Lower leg skin (tissue), 4 donors: ENCODE results near the gene TAF1D. TPM values are rescaled to one million over a fixed set of nuclear protein-coding genes. Genes with fewer than 3 reads are reported as not detected.

ENCODE experiments used
- DNase-seq, 2 donors: peaks; one replicate each; pipeline ENCODE4 v3.0.0-alpha.2; 2019; ENCODE audit warnings: low spot score in 2 of 2
- H3K4me3 ChIP-seq: fragments of 200-600 bp; sonication (generic); 2 replicates; pipeline ENCODE4 v1.5.1; 2017; ENCODE audit warnings: mild to moderate bottlenecking, low read depth; ENCODE audit not compliant: poor library complexity, severe bottlenecking
- CTCF ChIP-seq, 3 donors: fragments of 450-650 bp; IDR thresholded peaks; one replicate each; pipeline ENCODE4 v1.5.1; 2016; ENCODE audit warnings: antibody characterized with exemption in 3 of 3, mild to moderate bottlenecking in 3 of 3, moderate library complexity in 2 of 3
- POLR2A ChIP-seq, 2 donors: fragments of 450-650 bp; IDR thresholded peaks; one replicate each; pipeline ENCODE4 v1.6.1; 2016 to 2017; ENCODE audit warnings: antibody characterized with exemption in 2 of 2, mild to moderate bottlenecking in 1 of 2, moderate library complexity in 1 of 2
- WGBS, 2 donors: methylation state at CpG; one replicate each; pipeline ENCODE4 v1.1.5; 2018; 5-methylcytosine and 5-hydroxymethylcytosine counted together
- intact Hi-C: fragments of 100-400 bp; cut with DNase I; formaldehyde crosslinking; loops from one replicate; pipeline ENCODE4 v1.15.0; 2023; ENCODE audit warnings: low total_unique reads
- total RNA-seq, 4 donors: library from RNA; depleted of rRNA; stranded (reverse); fragments of >200 nt; gene quantifications; one replicate each; pipeline ENCODE4 v1.1.0, GENCODE V29; 2016

TAF1D gene
- total RNA-seq, 4 donors from 2014 or later: 45.2 to 92.5 (median 70.0) TPM

GRCh38 chr11:93737904-93738612 is 3.2 kb downstream of the TAF1D start:
- 34 to 38% methylated on average over 6 of the region's 6 CpGs for WGBS, 2 donors
- no peak overlapping the region for H3K4me3 ChIP-seq
- DNase-seq: no peak
- TF ChIP-seq POLR2A (IDR thresholded peaks at IDR 0.05) (no peak), CTCF (IDR thresholded peaks at IDR 0.05) (no peak)
- intact Hi-C loops: no loop called here

- H3K4me3 ChIP-seq: no peak overlapping the region
- intact Hi-C loops: no loop called here
- DNase-seq: no peak
- TF ChIP-seq POLR2A (IDR thresholded peaks at IDR 0.05) (no peak), CTCF (IDR thresholded peaks at IDR 0.05) (no peak)
Observed at GRCh38 chr11:93736129-93736528, 5.2 kb downstream of the TAF1D start.

- intact Hi-C loops: no loop called here
- WGBS, 2 donors: 88 to 92% methylated on average over 1 of the region's 1 CpG
- DNase-seq: no peak
- TF ChIP-seq CTCF (IDR thresholded peaks at IDR 0.05): no peak
- no peak for TF ChIP-seq POLR2A (IDR thresholded peaks at IDR 0.05)
- no peak overlapping the region for H3K4me3 ChIP-seq
Observed at GRCh38 chr11:93735627-93736026, 5.7 kb downstream of the TAF1D start.

GRCh38 chr11:93734427-93735222 is 6.7 kb downstream of the TAF1D start:
- 88 to 91% methylated on average over 1 of the region's 1 CpG for WGBS, 2 donors
- intact Hi-C loops: no loop called here
- no peak overlapping the region for H3K4me3 ChIP-seq
- no peak for TF ChIP-seq CTCF (IDR thresholded peaks at IDR 0.05)
- TF ChIP-seq POLR2A (IDR thresholded peaks at IDR 0.05): no peak
- no peak for DNase-seq

- no peak for DNase-seq
- WGBS, 2 donors: 62 to 69% methylated on average over 6 of the region's 6 CpGs
- no peak overlapping the region for H3K4me3 ChIP-seq
- TF ChIP-seq POLR2A (IDR thresholded peaks at IDR 0.05) (no peak), CTCF (IDR thresholded peaks at IDR 0.05) (no peak)
- intact Hi-C loops: no loop called here
Observed at GRCh38 chr11:93733474-93733873, 7.8 kb downstream of the TAF1D start.
